GM18505 (cell line): ENCODE results near the gene MAPKAPK2.
A peak's percentile ranks its signal among the peaks of the same experiment; 100 is the strongest.

Experiments used
- ATAC-seq: cut with Tn5 transposase; IDR thresholded peaks from one replicate; pipeline ENCODE4 v1.9.1; 2021; ENCODE audit not compliant: unreplicated experiment
- POLR2A ChIP-seq: IDR thresholded peaks from 4 replicates; pipeline ENCODE4 v1.6.1; 2011; ENCODE audit warnings: borderline replicate concordance; ENCODE audit not compliant: insufficient read depth, insufficient read length; ENCODE audit errors: extremely low read depth

Gene MAPKAPK2

DNA sequence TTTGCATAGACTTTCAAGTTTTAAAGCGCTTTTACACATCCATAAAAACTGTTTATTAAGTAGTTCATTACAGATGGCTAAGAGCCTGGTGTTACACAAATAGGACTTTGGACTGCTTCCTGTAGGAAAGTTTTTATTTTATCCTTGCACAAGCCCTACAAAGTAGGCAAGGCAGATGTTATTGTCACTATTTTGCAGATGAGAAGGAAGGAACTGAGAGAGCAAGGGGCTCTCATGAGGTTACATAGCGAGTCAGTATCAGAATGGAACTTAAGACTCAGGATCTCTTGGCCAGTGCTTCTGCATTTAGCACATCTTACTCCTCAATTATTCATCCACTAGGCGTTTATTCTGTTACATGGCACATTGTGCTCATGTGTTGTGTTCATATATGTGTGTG, 2.6 kb upstream of the MAPKAPK2 start:
- no peak for TF ChIP-seq POLR2A
- ATAC-seq, result no peak

DNA sequence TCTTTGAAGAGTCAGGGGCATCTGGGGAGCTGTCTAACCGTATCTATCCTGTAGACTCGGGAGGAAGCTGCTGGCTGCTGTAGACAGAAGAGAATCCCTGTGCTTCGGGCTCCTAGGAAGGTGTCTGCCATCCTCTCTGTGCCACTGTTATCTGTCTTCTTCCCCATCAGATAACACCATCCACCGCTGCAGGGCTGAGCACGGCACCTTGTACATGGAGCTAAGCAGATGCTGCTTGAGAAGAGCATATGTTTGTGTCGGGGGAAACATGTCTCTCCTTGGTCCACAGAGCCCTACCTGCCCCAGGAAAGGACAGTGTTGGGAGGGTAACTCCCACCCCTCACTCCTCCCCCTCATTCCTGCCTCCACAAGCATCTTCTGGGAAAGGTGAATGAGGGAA, 1.4 kb upstream of the MAPKAPK2 start:
- ATAC-seq, result no peak
- TF ChIP-seq POLR2A, result no peak

DNA sequence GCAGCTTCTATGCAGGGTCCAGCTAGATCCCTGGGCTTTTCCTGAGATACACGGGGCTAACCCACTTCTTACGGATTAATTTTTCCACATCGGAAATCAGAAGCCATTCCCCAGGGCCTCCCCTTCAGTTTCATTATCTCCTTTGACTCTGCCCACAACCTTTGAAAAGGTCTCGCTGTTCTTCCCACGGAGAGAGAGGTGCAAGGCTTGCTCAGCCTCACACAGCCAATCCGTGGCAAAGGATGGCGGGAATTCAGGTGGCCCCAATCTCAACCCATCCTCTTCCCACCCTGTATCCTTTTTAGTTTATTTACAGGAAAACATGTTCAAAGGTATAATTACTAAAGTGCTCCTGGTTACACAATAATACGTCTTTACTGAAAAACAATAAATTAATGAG, 702 bp upstream of the MAPKAPK2 start:
- TF ChIP-seq POLR2A, result no peak
- no peak for ATAC-seq

DNA sequence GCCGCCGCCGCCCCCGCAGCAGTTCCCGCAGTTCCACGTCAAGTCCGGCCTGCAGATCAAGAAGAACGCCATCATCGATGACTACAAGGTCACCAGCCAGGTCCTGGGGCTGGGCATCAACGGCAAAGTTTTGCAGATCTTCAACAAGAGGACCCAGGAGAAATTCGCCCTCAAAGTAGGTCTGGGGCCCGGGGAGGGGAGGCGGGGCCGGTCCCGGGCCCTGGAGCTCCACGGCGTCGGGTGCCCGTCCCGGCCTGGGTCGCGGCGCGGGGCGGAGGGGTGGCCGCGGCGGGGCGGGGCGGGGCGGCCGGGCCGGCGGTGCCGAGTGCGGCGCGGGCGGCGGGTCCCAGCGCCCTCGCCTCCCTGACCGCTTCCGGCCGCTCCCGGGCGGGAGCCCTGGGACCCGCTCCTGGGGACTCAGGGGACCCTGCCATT, 646 bp downstream of the MAPKAPK2 start:
- peak; percentile 36 for ATAC-seq
- no peak for TF ChIP-seq POLR2A

DNA sequence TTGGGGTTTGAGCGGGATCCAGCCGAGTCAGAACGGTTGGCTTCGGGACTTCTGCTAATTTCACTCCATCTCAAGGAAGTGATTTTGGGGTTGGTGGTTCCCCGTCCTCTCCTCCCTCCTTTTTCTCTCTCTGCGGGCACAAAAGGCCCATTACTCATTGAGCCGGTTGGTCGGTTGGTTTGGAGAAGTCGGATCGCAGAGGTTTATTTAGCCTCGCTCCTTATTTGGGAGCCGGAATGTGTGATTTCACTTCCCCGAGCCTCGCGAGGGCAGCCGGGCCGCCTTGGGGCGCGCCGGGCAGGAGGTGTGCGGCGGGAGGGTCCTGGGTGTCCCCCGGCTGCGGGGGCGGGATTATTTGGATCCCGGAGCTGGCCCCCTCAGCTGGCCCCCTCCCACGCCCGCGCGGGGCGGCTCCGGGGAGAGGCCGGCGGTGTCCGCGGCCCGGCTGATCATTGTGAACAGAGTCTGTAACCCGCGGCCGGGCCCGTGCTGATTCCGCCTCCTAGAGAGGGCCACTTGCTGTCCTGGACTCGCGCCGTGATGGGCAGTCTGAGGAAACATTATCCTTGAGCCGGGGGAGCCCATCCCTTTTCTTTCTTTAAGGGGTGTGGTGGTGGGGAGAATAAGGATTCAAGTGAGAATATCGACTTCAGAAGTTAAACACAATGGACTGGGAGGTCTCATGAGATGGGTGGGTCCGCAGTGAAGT, 1.2 kb downstream of the MAPKAPK2 start:
- ATAC-seq, result peak; percentile 29
- peak; percentile 48 for TF ChIP-seq POLR2A

DNA sequence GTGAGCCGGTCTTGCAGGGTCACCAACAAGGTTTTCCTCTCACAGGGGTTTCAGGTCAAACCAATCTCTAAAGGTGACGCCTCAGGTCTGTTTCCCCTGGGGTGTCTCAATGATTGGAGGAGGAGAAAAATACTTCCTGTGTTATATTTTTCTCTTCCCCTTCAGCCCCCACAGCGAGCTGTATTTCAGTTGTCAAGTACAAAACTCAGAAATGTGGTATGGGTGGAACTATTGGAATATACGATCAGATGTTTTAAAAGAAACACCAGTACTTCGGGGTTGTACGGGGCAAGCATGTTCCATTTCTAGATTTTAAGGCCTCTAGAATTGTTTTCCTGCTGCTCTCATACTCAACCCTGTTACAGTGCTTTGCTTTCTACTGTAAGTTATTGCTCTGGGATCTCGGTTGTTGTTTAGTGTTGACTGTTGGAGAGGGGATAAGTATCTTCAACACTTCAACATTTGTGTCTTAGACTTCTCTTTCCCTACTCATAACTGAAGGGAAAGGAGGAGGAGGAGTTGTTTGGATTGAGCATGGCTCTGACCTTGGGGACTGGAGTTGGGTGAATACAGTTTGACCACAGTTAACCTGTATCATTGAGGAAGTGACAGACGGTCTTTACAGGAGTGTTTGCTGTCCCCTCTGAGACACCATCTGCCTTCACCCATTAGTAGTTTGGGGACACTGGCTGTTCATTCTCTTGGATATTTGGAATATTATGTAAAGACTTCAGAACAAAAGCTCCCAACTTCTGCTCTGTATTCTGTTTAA, 2.0 kb downstream of the MAPKAPK2 start:
- ATAC-seq, result peak; percentile 19
- TF ChIP-seq POLR2A, result no peak

DNA sequence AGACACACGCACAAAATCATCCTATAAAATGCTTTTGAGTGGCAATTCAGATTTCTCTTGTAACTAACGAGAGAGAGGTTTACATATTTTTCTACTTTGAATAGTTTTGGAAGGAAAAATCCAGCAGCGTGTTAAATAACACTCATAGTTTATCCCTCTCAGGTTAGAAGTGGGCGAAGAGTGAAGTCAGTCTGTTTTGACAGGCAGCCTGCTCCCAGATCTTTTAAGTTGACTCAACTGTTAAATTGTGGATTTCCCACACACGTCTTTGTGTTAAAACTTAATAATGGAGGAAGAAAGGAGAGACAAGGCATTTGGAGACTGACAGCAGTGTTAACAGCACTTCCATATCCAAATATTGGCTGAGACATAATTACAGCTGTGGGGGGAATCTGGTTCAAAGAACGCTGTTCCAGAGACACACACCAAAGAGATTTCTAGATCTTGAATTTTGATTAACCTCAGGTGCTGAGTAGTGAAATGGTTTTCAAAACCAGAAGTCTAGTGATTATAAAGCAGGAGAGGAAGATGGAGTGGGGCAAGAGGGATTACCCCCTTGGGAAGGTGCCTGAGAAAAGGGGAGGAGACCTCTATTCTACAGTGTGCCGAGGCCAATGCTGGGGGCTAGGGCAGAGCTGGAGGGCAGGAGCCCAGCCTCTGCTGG, 2.7 kb downstream of the MAPKAPK2 start:
- no peak for TF ChIP-seq POLR2A
- ATAC-seq, result no peak

DNA sequence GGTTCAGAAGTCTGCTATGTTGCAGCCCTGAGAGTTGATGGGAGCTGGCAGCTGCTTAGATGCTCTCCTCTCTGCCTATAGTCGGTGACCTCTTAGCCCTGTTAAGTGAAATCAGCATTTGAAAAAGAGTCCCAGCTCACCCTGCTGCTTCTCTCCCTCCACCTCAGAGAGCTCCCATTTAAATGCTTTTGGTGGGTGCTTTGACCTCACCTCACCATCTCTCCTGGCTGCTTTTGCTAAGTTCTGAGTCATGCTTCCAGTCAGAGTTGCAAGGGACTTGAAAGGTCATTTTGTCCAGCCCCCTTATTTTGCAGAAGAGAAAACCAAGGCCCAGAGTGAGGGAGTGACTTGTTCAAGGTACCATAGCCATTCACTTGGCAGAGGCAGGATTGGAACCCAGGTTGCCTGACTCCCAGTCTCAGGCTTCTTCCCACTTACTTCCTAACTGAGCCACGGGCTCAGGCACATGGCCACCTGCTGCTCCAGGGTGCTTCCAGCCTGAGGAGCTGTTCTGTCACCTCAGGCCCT, 3.3 kb downstream of the MAPKAPK2 start:
- no peak for TF ChIP-seq POLR2A
- no peak for ATAC-seq

DNA sequence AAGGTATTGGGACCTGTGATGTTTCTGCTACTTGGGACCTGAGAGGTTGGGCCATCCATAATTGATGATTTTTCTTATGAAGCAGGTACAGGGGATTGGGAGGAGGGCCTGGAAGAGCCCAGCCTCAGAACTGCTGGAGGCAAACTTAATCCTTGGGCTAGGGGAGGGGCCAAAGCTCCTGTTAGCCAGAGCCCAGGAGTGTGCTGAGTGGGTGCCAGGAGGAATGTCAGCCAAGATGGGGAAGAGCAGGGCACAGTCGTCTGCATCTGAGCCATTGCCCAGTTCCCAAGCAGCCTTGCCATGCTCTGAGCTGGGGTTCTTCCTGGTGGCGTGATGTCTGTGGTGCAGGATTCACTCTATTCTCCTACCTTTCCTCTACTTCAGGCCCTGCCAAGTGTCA, 5.8 kb downstream of the MAPKAPK2 start:
- TF ChIP-seq POLR2A, result no peak

DNA sequence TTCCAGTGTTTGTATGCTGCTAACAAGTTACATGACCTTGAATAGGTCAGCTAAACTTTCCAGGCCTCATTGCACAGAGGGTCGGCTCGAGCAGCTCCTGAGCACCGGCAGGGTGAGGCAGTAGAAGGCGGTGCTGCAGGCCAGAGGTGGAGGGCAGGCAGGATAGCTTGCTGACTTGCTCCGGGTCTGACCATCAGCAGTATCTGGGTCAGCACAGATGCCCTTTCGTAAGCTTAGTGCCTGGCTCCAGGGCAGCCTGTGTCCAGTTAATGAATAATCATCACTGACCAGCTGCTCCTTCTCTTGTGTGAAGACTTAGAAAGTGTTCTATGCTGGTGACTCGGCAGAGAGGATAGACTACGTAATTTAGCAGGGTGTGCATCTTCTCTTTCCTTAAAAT, 6.9 kb downstream of the MAPKAPK2 start:
- ATAC-seq, result no peak
- TF ChIP-seq POLR2A, result no peak

More for the DNA sequence above, 5.8 kb downstream of the MAPKAPK2 start:
- no peak for ATAC-seq

DNA sequence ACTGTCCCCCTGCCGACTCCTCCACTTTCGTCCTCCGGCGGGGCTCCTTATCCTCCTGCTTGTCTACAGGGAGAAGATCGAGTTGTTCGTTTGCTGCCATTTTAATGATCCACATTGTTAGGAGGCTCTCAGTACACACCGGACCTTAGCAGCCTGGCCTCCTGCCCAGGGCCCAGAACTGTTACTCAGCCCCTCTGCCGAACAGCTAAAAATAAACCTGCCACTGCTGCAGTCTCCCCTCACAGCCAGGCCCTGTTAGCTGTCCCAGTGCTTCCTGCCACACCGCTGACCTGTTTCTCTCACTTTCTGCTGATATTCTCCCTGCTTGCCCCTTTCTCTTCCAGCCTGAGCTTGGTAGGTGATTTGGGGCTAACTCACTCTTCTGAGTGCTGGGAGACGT, 8.3 kb downstream of the MAPKAPK2 start:
- ATAC-seq, result no peak
- no peak for TF ChIP-seq POLR2A

DNA sequence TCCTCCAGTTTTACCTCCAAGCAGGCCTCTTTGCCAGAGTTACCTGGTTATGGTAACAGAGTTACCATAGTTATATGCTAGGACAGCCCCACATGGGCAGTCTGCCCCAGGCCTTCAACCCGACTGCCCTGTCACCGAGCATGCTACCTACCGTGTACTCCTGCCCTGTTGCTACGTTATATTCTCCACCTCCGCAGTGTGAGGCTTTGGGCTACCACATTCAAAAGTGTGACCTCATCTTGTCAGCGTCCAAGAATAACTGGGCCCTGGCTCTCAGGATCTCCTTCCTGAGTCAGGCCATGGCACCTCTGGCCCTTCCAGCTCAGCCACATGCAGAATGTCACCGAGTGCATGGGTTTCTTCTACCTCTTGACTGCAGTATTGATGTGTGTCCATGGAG, 8.9 kb downstream of the MAPKAPK2 start:
- TF ChIP-seq POLR2A, result no peak
- no peak for ATAC-seq

DNA sequence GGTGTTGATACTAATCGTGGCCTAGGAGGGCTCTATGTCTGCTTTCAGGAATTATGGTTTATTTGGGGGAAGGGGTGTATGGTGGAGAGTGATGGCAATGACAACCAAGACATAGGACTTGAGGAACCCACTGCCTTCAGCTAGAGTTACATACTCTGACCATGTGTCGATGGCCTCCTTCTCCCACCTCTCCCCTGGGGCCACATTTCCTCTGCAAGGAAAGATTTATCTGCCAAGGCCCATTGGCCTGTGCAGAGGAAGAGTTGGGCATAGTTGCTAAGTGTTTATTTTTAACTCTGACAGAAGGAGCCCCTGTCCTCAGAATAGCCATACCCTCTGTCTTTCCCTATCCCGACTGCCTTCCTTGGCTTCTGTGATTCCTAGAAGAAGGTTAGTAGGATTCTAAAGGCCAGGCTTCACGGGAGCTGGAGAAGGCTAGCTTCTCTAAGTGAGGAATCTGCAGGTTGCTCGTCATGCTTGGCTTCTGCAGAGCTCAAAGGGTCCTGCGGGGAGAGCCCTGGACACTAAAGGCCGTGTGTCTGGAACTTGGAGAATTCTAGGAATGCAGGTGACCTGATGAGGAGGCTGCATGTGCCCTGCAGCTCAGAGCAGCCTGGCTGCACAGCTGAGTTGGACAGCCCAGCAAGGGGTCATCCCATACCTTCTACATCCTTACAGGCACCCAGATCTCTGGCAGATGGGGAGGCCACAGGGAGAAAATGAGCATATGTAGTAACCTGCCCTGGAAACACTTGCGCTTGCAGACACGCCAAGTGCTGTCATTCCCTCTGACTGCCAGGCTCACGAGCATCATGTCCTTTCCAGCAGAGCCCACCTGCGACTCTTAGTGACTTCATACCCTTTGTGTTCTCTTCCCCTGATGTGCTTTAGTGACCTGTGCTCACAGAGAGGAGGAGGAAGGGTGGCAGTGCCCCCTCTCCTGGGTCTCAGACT, 9.7 kb downstream of the MAPKAPK2 start:
- no peak for ATAC-seq
- no peak for TF ChIP-seq POLR2A

DNA sequence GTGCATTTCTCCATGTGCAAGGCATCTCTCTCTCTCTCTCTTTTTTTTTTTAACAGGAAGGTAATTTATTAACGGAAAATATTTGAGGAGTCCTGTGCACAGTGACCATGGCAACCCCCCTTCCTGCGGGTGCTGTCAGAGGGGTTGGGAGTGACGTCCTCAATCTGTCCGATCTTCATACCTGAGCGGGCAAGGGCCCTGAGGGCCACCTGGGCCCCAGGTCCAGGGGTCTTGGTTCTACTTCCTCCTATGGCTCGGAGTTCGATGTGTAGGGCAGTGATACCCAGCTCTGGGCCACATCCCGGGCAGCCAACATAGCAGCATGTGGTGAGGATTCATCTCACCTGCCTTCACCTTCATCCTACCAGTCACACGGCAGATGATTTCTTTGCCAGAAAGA, 11.0 kb downstream of the MAPKAPK2 start:
- TF ChIP-seq POLR2A, result no peak
- ATAC-seq, result no peak
